NCI-H82 treated with DMSO at 0.1 percent for 48 hours (cell line): ENCODE measurements around the gene PRELP.
A peak's percentile ranks its signal among the peaks of the same experiment; 100 is the strongest.

Experiments used
- DNase-seq: peaks from one replicate; lab custom pipeline; 2025; ENCODE audit not compliant: unreplicated experiment; lab: John Stamatoyannopoulos, UW

PRELP gene

GRCh38 chr1:203477748-203478147 is 2.1 kb downstream of the PRELP start:
- DNase-seq, result no peak

GRCh38 chr1:203478231-203478630 is 2.6 kb downstream of the PRELP start:
- no peak for DNase-seq

GRCh38 chr1:203478986-203479385 is 3.4 kb downstream of the PRELP start:
- peak; percentile 25 for DNase-seq

- DNase-seq, result no peak
These were observed 4.0 kb downstream of the PRELP start for GRCh38 chr1:203479646-203480045.

- DNase-seq, result no peak
These were observed 4.5 kb downstream of the PRELP start for GRCh38 chr1:203480084-203480483.

- DNase-seq, result peak; percentile 53
These were observed 5.0 kb downstream of the PRELP start for GRCh38 chr1:203480525-203481084.

- no peak for DNase-seq
These were observed 5.6 kb downstream of the PRELP start for GRCh38 chr1:203481196-203481595.

GRCh38 chr1:203486618-203487370 is 11.2 kb downstream of the PRELP start:
- no peak for DNase-seq

- DNase-seq, result no peak
These were observed 12.9 kb downstream of the PRELP start for GRCh38 chr1:203488539-203488938.

- no peak for DNase-seq
These were observed 15.0 kb downstream of the PRELP start for GRCh38 chr1:203490607-203491006.

GRCh38 chr1:203491664-203492063 is 16.1 kb downstream of the PRELP start:
- peak; percentile 76 for DNase-seq

- DNase-seq, result no peak
These were observed 16.6 kb downstream of the PRELP start for GRCh38 chr1:203492082-203492747.

GRCh38 chr1:203492748-203493130 is 17.1 kb downstream of the PRELP start:
- no peak for DNase-seq

- no peak for DNase-seq
These were observed 18.3 kb downstream of the PRELP start, which contains the start of gene OPTC for GRCh38 chr1:203493901-203494300. Gene OPTC, plus strand, starts transcription at chr1:203494153. Its CDS starts 1,853 bp downstream, at chr1:203496006.

GRCh38 chr1:203495845-203496244 is 20.2 kb downstream of the PRELP start:
- DNase-seq, result no peak

- DNase-seq, result no peak
These were observed 21.7 kb downstream of the PRELP start for GRCh38 chr1:203497269-203497777.

- DNase-seq, result no peak
These were observed 24.2 kb downstream of the PRELP start for GRCh38 chr1:203499643-203500278.

- no peak for DNase-seq
These were observed 24.7 kb downstream of the PRELP start for GRCh38 chr1:203500279-203500678.

GRCh38 chr1:203503836-203504235 is 28.2 kb downstream of the PRELP start:
- no peak for DNase-seq

GRCh38 chr1:203504400-203505250 is 29.0 kb downstream of the PRELP start:
- DNase-seq, result peak; percentile 85
